ENCODE results near the gene MKRN3.

MKRN3 gene

GRCh38 chr15:23565395-23566070, at the start of gene MKRN3:
TSS of gene MKRN3 (plus strand) at chr15:23565674. CDS start at chr15:23565783, 109 bp downstream.
- peak; percentile 14 to 19 for DNase-seq (ENCODE audit: low read depth in 2 of 2)

- no peak for DNase-seq (ENCODE audit: low read depth in 2 of 2)
Observed at GRCh38 chr15:23516866-23517265, 48.6 kb upstream of the MKRN3 start.

GRCh38 chr15:23518104-23518503, 47.4 kb upstream of the MKRN3 start:
- no peak for DNase-seq (ENCODE audit: low read depth in 2 of 2)

- no peak for DNase-seq (ENCODE audit: low read depth in 2 of 2)
Observed at GRCh38 chr15:23524816-23525215, 40.7 kb upstream of the MKRN3 start.

GRCh38 chr15:23529891-23530290, 35.6 kb upstream of the MKRN3 start:
- DNase-seq (ENCODE audit: low read depth in 2 of 2), result no peak

GRCh38 chr15:23532024-23532423, 33.5 kb upstream of the MKRN3 start:
- no peak for DNase-seq (ENCODE audit: low read depth in 2 of 2)

GRCh38 chr15:23536659-23537058, 28.8 kb upstream of the MKRN3 start:
- no peak for DNase-seq (ENCODE audit: low read depth in 2 of 2)

GRCh38 chr15:23538648-23539047, 26.8 kb upstream of the MKRN3 start:
- no peak for DNase-seq (ENCODE audit: low read depth in 2 of 2)

- no peak for DNase-seq (ENCODE audit: low read depth in 2 of 2)
Observed at GRCh38 chr15:23539892-23540291, 25.6 kb upstream of the MKRN3 start.

GRCh38 chr15:23546158-23546557, 19.3 kb upstream of the MKRN3 start:
- DNase-seq (ENCODE audit: low read depth in 2 of 2), result no peak

GRCh38 chr15:23548071-23548470, 17.4 kb upstream of the MKRN3 start:
- no peak for DNase-seq (ENCODE audit: low read depth in 2 of 2)

- no peak for DNase-seq (ENCODE audit: low read depth in 2 of 2)
Observed at GRCh38 chr15:23561914-23562313, 3.6 kb upstream of the MKRN3 start.

- no peak for DNase-seq (ENCODE audit: low read depth in 2 of 2)
Observed at GRCh38 chr15:23564821-23565394, 566 bp upstream of the MKRN3 start.

- DNase-seq (ENCODE audit: low read depth in 2 of 2), result no peak
Observed at GRCh38 chr15:23566071-23566554, 639 bp downstream of the MKRN3 start.

GRCh38 chr15:23566651-23567050, 1.2 kb downstream of the MKRN3 start:
- no peak for DNase-seq (ENCODE audit: low read depth in 2 of 2)

- DNase-seq (ENCODE audit: low read depth in 2 of 2), result no peak
Observed at GRCh38 chr15:23567921-23568320, 2.4 kb downstream of the MKRN3 start.

- no peak for DNase-seq (ENCODE audit: low read depth in 2 of 2)
Observed at GRCh38 chr15:23569151-23569925, 3.9 kb downstream of the MKRN3 start.

GRCh38 chr15:23570486-23570885, 5.0 kb downstream of the MKRN3 start:
- no peak for DNase-seq (ENCODE audit: low read depth in 2 of 2)

- no peak for DNase-seq (ENCODE audit: low read depth in 2 of 2)
Observed at GRCh38 chr15:23572844-23573243, 7.4 kb downstream of the MKRN3 start.

- no peak for DNase-seq (ENCODE audit: low read depth in 2 of 2)
Observed at GRCh38 chr15:23574742-23575141, 9.3 kb downstream of the MKRN3 start.

- DNase-seq (ENCODE audit: low read depth in 2 of 2), result no peak
Observed at GRCh38 chr15:23576061-23576460, 10.6 kb downstream of the MKRN3 start.

GRCh38 chr15:23578521-23579150, 13.2 kb downstream of the MKRN3 start:
- DNase-seq (ENCODE audit: low read depth in 2 of 2), result no peak
